NCI-H460 (cell line): ENCODE measurements around the gene SSNA1. TPM values are rescaled to one million over a fixed set of nuclear protein-coding genes. Genes with fewer than 3 reads are reported as not detected.

Experiments
- DNase-seq: peaks from one replicate; pipeline ENCODE4 v3.0.0-alpha.2; 2016; ENCODE audit warnings: low read depth; ENCODE audit errors: extremely low read depth
- total RNA-seq: library from RNA; depleted of rRNA; stranded (reverse); fragments of >200 nt; shearing (Covaris generic); gene quantifications from 2 replicates; pipeline ENCODE4 v1.2.3, GENCODE V29; 2014

The SSNA1 gene
- total RNA-seq, 1 experiment from 2014 or later: 59.3 TPM

GRCh38 chr9:137195525-137196220 is 7.2 kb downstream of the SSNA1 start:
- no peak for DNase-seq

DNA sequence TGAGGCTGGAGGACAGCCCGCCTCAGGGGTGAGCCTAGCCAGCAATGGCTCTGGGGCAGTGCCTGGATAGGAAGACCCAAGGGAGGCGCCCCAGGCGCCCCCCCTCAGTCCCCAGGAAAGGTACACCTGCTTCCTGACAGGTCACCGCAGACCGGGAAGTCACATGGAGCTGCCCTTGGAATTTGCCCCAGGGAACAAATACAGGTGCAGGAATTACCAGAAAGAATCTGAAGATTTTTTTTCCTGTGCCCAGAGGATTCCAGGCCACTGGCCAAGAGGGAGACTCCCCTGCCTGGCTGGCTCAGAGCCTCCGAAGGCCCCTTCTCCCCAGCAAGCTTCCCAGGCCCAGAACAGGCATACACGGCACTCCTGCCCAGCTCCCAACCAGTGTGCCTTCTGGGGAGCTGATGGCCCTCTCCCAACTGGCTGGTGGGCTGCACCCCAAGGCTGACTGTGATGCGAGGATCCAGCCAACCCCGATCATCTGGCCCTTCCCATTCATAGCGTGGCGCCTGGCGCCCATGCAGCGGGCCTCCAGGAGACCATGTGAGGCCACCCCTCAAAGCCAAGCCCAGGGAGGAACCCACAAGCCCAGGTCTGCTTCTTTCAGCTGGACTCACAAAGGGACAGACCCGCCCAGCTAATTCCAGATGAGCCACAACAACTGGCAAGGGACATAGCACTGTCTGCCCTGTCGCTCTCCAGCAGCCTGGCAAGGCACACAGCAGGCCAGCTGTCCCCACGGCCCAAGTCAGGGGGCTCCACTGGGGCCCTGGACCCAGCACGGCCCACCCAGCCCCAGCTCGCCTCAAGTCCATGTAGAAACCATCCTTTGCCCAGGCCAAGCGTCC is 9.8 kb downstream of the SSNA1 start:
- DNase-seq: no peak

GRCh38 chr9:137198902-137199283 is 10.4 kb downstream of the SSNA1 start:
- no peak for DNase-seq

DNA sequence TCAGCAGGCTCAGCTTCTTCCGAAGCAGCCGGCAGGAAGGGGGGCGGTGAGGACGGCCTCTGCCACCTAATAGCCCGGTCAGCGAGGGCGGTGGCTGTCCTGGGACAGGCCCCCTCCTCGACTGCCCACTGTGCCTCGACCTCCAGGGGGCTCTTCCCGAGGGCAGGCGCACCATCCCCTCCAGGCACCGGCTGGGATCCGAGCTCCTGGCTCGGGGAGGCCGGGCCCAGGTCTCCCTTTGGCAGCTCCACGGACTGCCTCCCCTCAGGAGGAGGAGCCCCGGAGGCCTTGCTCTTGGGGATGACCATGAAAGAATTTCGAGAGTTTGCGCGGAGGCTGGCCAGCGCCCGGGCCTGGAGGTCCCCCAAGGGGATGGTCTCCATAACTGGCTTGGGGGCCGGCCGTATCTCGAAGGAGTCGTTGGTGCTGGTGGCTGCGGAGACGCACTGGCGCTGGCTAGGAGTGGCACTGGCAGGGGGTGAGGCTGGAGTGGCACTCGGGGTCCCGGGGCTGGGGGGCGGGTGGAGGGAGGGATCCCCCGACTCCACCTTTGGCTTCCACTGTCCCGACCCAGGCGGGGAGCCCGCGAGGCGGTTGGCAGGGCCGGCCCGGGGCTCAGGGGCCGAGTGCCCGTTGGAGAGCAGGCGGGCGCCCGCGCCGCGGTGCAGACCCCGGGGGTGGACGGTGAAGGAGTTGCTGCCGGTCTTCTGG is 11.1 kb downstream of the SSNA1 start:
- DNase-seq: no peak

DNA sequence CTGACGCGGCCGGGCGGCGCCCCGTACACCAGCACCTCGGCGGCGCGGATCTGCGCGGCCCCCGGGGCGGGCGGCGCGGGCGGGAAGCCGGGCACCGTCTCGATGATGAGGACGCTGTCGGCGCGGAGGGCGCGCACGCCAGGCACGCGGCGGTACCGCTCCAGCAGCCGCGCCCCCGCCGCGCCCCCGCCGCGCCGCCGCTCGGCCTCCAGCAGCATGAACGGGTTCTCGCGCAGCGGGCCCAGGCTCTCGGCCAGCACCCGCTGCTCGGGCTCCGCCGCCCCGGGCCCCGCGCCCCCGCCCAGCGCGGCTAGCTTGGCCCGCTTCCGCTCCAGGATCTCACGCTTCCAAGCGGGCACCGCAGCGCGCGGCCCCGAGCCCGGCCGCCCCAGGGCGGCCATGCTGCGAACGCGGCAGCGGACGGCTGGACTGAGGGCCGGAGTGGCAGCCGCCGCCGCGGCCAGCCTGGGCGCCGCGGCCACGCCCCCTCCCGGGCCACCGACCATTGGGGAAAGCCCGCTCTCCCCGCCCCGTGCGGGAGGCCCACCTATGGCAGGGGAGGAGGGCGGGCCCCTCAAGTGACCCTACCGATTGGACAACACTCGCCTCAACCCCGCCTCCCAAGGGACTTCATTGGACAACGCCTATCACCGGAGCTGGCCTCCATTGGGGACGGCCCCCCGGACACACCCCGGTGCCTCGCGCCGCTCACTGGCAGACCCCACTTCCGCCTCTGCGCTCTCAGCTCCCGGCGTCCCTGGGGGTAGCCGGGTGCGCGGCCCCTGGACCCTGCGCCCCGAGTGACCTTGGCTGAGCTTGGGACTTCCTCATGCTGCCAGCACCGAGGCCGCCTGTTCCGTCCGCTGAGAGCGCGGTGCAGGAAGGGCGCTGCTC is 12.1 kb downstream of the SSNA1 start, which contains the start of gene TPRN:
TSS of gene TPRN (minus strand) at position 431 of the 894 bp plus-strand sequence. CDS start at position 401, 30 bp downstream.
- peak; percentile 99 for DNase-seq

- DNase-seq: no peak
Observed at GRCh38 chr9:137201205-137201868, 12.9 kb downstream of the SSNA1 start.

GRCh38 chr9:137202966-137203365 is 14.5 kb downstream of the SSNA1 start:
- DNase-seq: no peak

DNA sequence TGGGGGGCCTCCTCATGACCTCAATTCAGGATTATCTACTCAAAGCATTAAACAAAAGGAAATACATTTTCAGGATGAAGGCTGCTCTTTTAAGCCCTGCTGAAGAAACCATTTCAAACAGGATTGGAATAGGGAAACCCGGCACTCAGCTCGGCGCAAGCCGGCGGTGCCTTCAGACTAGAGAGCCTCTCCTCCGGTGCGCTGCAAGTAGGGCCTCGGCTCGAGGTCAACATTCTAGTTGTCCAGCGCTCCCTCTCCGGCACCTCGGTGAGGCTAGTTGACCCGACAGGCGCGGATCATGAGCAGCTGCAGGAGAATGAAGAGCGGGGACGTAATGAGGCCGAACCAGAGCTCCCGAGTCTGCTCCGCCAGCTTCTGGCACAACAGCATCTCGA is 16.3 kb downstream of the SSNA1 start:
- no peak for DNase-seq

DNA sequence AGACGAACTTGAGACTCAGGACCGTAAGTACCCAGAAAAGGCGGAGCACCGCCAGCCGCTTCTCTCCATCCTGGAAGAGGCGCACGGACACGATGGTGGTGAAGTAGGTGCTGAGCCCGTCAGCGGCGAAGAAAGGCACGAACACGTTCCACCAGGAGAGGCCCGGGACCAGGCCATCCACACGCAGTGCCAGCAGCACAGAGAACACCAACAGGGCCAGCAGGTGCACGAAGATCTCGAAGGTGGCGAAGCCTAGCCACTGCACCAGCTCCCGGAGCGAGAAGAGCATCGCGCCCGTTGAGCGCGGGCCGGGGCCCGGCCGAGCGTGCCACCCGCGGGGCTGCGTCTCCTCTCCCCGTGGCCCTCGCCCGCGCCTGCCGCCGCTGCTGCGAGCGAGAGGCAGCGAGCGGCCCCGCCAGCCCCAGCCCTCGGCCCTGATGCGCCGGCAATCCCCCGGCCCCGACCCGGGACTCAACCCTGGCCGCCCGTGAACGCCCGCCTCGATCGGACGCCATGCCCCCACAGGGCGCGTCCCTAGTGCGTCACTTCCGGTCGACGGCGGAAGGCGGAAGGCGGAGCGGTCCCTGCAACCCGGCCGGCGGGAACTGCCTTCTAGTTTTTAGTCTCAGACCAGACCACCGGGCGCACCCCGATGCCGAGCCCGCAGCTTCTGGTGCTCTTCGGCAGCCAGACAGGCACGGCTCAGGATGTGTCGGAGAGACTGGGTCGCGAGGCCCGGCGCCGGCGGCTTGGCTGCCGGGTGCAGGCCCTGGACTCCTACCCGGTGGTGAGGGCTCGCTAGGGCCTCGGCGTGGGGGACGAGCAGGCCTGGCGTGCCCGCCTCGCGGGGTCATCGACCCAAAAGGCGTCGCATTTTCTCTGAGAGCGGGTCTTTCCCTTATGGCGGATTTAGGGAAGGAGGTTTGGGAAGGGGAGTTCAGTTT is 16.9 kb downstream of the SSNA1 start, which contains the start of the genes NDOR1 and TMEM203:
TSS of gene NDOR1 (plus strand) at position 575 of the 944 bp plus-strand sequence. CDS start at position 653, 78 bp downstream.
TSS of gene TMEM203 (minus strand) at position 523 of the 944 bp plus-strand sequence. CDS start at position 289, 234 bp downstream.
- DNase-seq: peak; percentile 80

- DNase-seq: no peak
Observed at GRCh38 chr9:137206602-137207001, 18.1 kb downstream of the SSNA1 start.

DNA sequence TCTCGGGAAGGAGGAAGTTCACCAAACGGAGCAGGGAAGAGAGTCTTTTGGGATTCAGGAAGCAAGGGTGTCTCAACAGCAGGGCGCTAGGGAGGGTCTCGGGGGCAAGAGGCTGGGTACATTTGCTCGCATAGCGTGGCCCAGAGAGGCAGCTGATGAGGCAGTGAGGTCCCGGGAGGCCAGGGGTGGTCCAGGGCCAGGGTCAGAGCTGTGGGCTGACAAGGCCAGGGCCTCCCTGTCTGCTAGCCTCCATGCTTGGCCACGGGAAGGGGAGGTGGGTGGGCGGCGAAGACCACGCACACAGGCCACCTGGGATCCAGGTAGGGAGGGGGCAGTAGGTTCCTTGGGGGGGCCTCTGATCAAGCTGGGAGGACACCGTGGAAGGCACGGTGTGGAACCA is 23.1 kb downstream of the SSNA1 start:
- no peak for DNase-seq

- no peak for DNase-seq
Observed at GRCh38 chr9:137212520-137212919, 24.0 kb downstream of the SSNA1 start.

DNA sequence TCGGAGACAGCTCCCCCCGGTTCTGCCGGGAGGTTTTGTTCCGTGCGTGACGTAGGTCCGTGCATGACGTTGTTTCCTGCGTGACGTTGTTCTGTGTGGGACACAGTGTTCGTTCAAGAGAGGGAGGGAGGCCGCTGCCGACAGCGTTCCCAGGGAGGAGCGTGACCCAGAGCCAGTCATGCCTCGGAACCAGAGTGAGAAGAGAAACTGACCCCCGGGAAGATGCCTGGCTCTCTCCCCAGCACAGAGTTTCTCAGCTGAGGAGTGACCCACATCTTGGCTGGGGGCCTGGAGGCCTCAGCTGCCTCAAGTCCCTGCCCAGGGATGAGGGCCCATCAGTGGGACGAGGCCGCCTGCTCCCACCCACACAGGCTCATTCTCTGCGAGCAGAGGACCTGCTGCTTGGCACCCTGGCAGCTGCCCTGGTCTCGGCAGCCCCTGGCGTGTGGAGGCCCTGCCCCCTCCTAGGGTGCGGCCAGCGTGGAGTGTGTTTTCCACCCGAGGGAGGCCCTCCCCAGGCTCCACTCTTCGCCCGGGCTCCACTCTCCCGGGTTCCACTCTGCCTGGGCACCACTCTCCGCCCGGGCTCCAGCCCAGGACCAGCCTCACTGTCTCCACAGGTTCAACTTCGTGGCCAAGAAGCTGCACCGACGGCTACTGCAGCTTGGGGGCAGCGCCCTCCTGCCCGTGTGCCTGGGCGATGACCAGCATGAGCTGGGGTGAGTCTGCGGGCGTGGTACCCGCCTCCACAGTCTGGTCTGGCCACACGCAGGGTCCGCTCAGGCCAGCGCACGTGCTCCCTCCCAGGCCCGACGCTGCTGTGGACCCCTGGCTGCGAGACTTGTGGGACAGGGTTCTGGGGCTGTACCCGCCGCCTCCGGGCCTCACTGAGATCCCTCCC is 24.9 kb downstream of the SSNA1 start:
- DNase-seq: no peak

- no peak for DNase-seq
Observed at GRCh38 chr9:137214620-137215019, 26.1 kb downstream of the SSNA1 start.

GRCh38 chr9:137215196-137215986 is 26.9 kb downstream of the SSNA1 start:
- DNase-seq: no peak

DNA sequence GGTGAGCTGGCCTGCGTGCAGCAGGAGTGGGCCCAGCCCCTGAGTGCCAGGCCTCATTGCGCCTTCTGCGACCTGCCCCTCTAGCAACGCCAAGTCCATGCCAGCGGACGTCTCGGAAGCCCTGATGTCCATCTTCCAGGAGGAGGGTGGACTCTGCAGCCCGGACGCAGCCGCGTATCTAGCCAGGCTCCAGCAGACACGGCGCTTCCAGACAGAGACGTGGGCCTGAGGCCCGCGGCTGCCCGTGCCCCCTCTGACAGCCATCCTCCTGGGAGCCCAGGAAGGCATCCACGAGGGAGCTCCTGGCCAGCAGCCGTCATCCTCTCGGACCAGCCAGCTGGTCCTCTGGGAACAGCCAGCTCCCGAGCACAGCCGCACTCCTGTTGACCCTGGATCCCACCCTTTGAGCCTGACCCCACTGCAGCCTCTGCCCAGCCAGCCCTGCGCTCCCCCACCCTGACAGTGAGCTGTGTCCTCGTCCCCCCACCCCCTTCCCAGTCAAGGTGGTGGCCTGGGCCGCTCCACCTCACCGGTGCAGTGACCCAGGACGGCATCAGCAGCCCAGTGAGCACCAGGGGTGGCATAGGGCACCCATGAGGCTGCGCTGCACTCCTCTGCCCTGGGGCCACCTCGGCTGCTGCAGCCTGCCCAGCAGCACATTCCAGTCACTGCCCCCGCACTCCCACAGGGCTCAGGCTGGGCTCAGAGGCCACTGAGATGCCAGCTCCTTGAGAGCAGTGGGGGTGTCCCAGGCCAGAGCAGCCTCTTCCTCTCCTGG is 27.9 kb downstream of the SSNA1 start:
- DNase-seq: no peak
